ENCODE measurements around the gene KLF3. TPM values are rescaled to one million over a fixed set of nuclear protein-coding genes. Genes with fewer than 3 reads are reported as not detected.
"Not testable (repeated sequence)": the region's sequence is repeated elsewhere in the genome, so short reads cannot be mapped to it uniquely, and the experiment has no call there.

Gene KLF3
- total RNA-seq, 2 donors from 2014 or later: 91.7 to 95.2 TPM

DNA sequence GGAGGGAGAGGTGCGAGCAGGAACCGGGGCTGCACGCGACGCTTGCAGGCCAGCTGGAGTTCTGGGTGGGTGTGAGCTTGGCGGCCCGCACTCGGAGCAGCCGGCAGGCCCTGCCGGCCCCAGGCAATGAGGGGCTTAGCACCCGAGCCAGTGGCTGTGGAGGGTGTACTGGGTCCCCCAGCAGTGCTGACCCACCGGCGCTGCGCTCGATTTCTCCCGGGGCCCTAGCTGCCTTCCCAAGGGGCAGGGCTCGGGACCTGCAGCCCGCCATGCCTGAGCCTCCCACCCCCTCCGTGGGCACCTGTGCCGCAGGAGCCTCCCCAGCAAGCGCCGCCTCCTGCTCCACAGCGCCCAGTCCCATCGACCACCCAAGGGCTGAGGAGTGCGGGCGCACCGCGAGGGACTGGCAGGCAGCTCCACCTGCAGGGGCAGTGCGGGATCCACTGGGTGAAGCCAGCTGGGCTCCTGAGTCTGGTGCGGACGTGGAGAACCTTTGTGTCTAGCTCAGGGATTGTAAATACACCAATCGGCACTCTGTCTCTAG is 37.0 kb upstream of the KLF3 start:
- H3K4me1 Mint-ChIP-seq; ATAC-seq; H3K4me3 Mint-ChIP-seq; DNase-seq; H3K9me3 ChIP-seq (ENCODE audit: control insufficient read depth, low read length, poor library complexity, severe bottlenecking); H3K27ac Mint-ChIP-seq; H3K27me3 Mint-ChIP-seq; H3K36me3 Mint-ChIP-seq (ENCODE audit: low read depth): not testable (repeated sequence)

DNA sequence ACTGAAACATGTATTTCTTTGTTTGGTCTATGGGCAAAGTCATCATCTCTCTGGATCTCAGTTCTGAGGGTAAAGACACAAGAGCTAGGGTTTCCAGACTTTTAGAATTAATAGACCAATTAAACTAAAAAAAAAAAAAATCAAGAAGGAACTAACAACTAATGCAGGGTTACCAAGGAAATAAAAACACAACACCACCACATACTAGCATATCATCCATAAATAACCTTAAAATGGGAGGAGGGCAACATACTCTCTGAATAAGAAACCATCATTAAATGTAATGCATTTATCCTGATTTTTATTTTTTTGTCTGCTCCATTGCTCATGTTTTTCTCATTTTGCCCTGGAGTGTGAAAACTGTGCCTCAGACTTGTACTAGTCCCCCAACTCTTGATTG is 33.5 kb upstream of the KLF3 start:
- H3K36me3 Mint-ChIP-seq (ENCODE audit: low read depth): no peaks in the 10 kb centered on the region
- peaks cover 8% of the 10 kb centered on the region for H3K4me1 Mint-ChIP-seq
- H3K27me3 Mint-ChIP-seq: no peaks in the 10 kb centered on the region
- no peaks in the 10 kb centered on the region for H3K9me3 ChIP-seq (ENCODE audit: control insufficient read depth, low read length, poor library complexity, severe bottlenecking)
- H3K27ac Mint-ChIP-seq: no peak overlapping the region
- no peak for ATAC-seq
- DNase-seq: no peak
- no peak overlapping the region for H3K4me3 Mint-ChIP-seq

DNA sequence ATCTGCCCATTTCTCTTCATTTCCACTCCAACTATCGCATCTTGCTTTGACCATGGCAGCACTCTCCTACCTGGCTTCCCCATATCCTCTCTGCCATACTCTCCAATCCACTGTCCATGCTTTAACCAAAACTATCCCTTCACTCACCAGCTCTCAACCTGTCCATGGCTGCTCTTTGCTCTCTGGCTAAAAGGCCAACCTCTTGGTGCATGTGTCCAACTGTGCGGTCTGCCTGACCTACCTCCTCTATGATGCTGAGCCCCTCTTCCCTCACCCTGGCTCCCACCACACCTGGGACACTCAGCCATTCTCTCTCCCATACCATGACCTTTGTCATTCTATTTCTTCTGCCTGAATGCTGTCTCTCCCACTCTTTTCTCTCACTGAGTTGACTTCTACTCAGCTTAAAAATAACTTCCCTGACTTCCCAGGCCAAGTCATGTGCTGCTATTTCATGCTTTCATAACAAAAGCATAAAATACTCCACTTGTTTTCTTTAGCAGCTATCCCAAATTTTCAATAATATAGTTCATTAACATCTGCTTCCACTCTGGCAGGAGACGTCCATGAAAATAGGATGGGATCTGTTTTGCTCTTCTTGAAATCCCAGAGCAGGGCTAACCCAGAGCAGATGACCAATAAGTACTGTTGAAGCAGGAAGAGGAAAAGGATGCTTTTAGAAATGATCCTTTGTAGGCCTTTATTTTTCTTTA is 29.8 kb upstream of the KLF3 start:
- ATAC-seq (no peak), DNase-seq (no peak)
- no peak overlapping the region for H3K4me3 Mint-ChIP-seq
- H3K36me3 Mint-ChIP-seq (ENCODE audit: low read depth): no peaks in the 10 kb centered on the region
- H3K9me3 ChIP-seq (ENCODE audit: control insufficient read depth, low read length, poor library complexity, severe bottlenecking): no peaks in the 10 kb centered on the region
- peaks cover 7% of the 10 kb centered on the region for H3K4me1 Mint-ChIP-seq
- no peaks in the 10 kb centered on the region for H3K27me3 Mint-ChIP-seq
- H3K27ac Mint-ChIP-seq: no peak overlapping the region

DNA sequence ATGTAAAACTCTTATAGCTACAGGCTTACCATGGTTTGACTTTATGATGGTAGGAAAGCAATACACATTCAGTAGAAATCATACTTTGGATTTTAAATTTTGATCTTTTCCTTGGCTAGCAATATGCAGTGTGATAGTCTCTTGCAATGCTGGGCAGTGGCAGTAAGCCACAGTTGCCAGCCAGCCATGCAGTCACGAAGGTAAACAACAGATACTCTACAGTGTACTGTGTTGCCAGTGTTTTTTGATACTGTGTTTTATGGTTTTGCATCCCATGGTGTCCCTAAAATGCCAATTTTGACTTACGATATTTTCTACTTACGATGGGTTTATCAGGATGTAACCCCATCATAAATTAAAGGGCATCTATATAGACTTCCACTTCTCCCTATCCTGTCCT is 24.8 kb upstream of the KLF3 start:
- Mint-ChIP-seq H3K4me1 (peaks cover 2% of the 10 kb centered on the region), H3K36me3 (ENCODE audit: low read depth) (peaks cover 3% of the 10 kb centered on the region), H3K27me3 (no peaks in the 10 kb centered on the region), H3K4me3 (no peak overlapping the region), H3K27ac (no peak overlapping the region)
- H3K9me3 ChIP-seq (ENCODE audit: control insufficient read depth, low read length, poor library complexity, severe bottlenecking): no peaks in the 10 kb centered on the region
- ATAC-seq (no peak), DNase-seq (no peak)

DNA sequence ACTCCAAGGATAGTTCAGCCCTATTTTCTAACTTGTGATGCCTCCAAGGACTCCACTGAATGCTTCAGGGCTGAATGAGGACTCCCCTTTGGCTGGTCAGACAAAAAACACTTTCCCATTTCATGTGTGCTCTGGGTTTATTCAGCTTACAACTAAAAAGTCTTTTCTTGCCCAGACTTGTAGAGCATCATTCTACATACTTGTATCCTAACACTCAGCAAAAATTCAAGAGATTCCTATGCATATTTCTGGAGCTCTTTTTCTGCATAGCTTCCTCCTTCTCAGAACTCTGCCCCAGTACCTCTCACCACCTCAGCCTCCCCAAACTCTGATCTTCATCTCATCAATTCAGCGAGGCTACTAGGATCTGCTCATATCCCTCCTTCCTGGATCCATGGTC is 22.2 kb upstream of the KLF3 start:
- Mint-ChIP-seq H3K27me3 (no peaks in the 10 kb centered on the region), H3K4me1 (peaks cover 2% of the 10 kb centered on the region), H3K27ac (no peak overlapping the region), H3K36me3 (ENCODE audit: low read depth) (peaks cover 3% of the 10 kb centered on the region), H3K4me3 (no peak overlapping the region)
- H3K9me3 ChIP-seq (ENCODE audit: control insufficient read depth, low read length, poor library complexity, severe bottlenecking): no peaks in the 10 kb centered on the region
- ATAC-seq: no peak
- DNase-seq: no peak

DNA sequence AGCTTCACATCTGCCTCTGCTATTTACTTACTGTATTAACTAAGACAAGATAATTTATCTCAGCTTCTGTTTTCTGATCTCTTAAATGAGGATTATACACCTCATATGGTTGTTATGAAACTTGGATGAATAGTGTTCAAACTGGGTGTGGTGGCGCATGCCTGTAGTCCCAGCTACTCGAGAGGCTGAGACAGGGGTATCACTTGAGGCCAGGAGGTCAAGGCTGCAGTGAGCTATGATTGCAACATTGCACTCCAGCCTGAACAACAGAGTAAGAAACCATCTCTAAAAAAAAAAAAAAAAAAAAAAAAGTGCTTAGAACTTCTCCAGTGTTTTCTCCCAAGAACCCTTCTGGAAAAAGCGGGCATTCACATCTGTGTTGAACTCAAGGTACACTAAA is 19.8 kb upstream of the KLF3 start:
- no peak overlapping the region for H3K4me3 Mint-ChIP-seq
- peaks cover 11% of the 10 kb centered on the region for H3K4me1 Mint-ChIP-seq
- H3K36me3 Mint-ChIP-seq (ENCODE audit: low read depth): peaks cover 3% of the 10 kb centered on the region
- ATAC-seq (no peak), DNase-seq (no peak)
- no peak overlapping the region for H3K27ac Mint-ChIP-seq
- H3K27me3 Mint-ChIP-seq: no peaks in the 10 kb centered on the region
- H3K9me3 ChIP-seq (ENCODE audit: control insufficient read depth, low read length, poor library complexity, severe bottlenecking): no peaks in the 10 kb centered on the region

DNA sequence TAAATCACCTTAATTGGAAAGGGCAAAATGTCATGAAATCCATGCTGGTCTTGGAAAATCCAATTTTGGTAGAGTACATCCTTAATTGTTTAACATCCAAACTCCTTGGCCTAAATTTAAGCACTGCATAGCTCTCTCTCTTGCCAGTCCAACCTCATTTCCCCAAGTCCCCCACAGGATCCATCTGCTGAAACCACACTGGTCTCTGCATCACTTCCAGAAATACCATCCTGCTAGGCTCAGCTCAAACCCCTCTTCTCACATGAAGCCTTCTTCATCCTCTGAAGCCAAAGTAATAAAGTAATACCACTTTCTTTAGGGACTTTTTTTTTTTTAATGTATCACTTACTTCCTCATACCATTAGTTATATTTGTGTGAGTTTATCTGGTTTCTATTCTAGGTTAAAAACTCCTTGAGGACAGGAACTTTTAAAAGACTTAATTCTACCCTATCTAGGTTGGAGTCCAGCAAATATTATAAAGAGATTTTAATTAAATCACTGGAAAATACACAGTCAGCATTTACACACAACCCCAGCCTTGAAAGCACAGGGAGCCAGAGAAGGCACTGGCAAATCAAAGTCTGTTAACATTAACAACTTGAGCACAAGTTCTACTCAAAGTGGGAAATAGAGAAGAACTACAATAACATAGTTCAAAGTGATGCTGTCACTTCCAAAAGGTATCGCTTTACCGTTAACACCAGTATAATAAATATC is 16.7 kb upstream of the KLF3 start:
- DNase-seq (no peak), ATAC-seq (no peak)
- Mint-ChIP-seq H3K27me3 (no peaks in the 10 kb centered on the region), H3K27ac (no peak overlapping the region), H3K4me1 (peaks cover 17% of the 10 kb centered on the region), H3K4me3 (no peak overlapping the region), H3K36me3 (ENCODE audit: low read depth) (peaks cover 3% of the 10 kb centered on the region)
- H3K9me3 ChIP-seq (ENCODE audit: control insufficient read depth, low read length, poor library complexity, severe bottlenecking): no peaks in the 10 kb centered on the region

DNA sequence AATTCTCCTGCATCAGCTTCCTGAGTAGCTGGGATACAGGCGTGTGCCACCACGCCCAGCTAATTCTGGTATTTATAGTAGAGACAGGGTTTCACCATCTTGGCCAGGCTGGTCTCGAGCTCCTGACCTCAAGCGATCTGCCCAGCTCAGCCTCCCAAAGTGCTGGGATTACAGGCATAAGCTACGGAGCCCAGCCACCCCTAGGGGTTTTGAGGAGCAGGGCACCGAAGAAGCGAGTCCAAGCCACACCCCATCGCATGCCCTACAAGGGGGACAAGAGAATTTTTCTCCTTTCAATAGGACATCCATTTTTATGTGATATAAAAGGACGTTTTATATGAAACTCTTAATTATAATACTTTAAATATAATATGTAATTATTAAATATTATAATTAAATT is 13.9 kb upstream of the KLF3 start:
- no peaks in the 10 kb centered on the region for H3K36me3 Mint-ChIP-seq (ENCODE audit: low read depth)
- no peak overlapping the region for H3K27ac Mint-ChIP-seq
- H3K4me3 Mint-ChIP-seq: no peak overlapping the region
- no peak for ATAC-seq
- H3K4me1 Mint-ChIP-seq: peaks cover 34% of the 10 kb centered on the region
- H3K9me3 ChIP-seq (ENCODE audit: control insufficient read depth, low read length, poor library complexity, severe bottlenecking): no peaks in the 10 kb centered on the region
- DNase-seq: no peak
- no peaks in the 10 kb centered on the region for H3K27me3 Mint-ChIP-seq

DNA sequence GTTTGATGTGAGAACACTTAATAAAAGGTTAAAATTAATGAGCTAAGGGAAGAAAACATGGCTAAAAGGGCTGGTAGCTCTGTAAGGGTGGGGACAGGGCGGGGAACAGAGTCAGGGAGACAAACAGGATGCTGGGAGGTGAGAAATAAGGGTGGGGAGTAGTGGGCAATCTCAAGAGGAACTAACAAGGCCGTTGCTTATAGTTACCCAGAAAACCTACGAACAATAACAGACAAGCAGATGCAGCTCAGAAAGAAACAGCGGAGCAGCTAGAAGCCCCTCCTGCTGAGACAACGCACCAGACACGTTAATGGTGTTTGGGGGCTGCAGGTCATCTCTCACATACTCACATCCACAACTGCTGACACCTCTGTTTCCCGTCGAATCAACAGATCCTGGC is 9.7 kb upstream of the KLF3 start:
- peak; percentile 81 for ATAC-seq
- Mint-ChIP-seq H3K36me3 (ENCODE audit: low read depth) (no peaks in the 10 kb centered on the region), H3K4me1 (peaks cover 46% of the 10 kb centered on the region), H3K27me3 (no peaks in the 10 kb centered on the region), H3K4me3 (peak overlapping the region; percentile 89), H3K27ac (peak overlapping the region; percentile 98)
- no peaks in the 10 kb centered on the region for H3K9me3 ChIP-seq (ENCODE audit: control insufficient read depth, low read length, poor library complexity, severe bottlenecking)
- no peak for DNase-seq

DNA sequence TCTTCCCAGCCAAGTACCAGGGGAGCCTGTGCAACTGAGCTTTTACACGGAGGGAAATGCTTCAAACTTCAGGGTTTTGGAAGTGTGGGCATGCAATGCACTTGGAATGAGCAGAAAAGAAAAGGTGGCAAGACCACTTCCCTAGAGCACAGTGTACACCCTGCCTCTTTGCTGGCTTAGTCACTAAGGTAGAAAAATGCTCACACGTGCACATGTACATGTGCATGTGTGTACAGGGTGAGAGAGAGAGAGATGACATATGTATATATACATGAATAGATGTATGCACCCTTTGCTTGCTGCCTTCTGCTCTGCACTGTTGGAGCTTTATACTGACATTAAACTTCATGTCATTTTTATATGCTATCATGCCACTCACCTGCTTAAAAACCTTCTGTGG is 7.9 kb upstream of the KLF3 start:
- no peak for ATAC-seq
- peak overlapping the region; percentile 98 for H3K27ac Mint-ChIP-seq
- no peaks in the 10 kb centered on the region for H3K27me3 Mint-ChIP-seq

DNA sequence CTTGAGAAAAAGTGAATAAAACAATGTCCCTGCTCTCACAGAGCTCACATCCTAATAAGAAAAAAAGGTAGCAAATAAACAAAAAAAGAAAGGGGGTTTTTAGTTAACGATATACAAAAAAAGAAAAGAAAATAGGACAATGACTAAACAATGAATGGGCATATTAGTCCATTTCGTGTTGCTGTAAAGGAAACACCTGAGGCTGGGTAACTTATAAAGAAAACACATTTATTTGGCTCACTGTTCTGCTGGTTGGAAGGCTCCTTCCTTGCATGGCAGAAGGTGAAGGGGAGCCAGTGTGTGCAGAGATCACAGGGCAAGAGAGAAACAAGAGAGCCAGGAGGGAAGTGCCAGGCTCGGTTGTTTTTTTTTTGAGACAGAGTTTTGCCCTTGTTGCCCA is 4.7 kb upstream of the KLF3 start:
- Mint-ChIP-seq H3K4me1 (peaks cover 45% of the 10 kb centered on the region), H3K27me3 (no peaks in the 10 kb centered on the region), H3K4me3 (no peak overlapping the region), H3K36me3 (ENCODE audit: low read depth) (no peaks in the 10 kb centered on the region), H3K27ac (peak overlapping the region; percentile 21)
- no peak for ATAC-seq
- no peaks in the 10 kb centered on the region for H3K9me3 ChIP-seq (ENCODE audit: control insufficient read depth, low read length, poor library complexity, severe bottlenecking)
- DNase-seq: no peak

More for the DNA sequence above, 7.9 kb upstream of the KLF3 start:
- no peak for DNase-seq
- Mint-ChIP-seq H3K4me1 (peaks cover 55% of the 10 kb centered on the region), H3K36me3 (ENCODE audit: low read depth) (no peaks in the 10 kb centered on the region), H3K4me3 (peak overlapping the region; percentile 39)
- no peaks in the 10 kb centered on the region for H3K9me3 ChIP-seq (ENCODE audit: control insufficient read depth, low read length, poor library complexity, severe bottlenecking)

DNA sequence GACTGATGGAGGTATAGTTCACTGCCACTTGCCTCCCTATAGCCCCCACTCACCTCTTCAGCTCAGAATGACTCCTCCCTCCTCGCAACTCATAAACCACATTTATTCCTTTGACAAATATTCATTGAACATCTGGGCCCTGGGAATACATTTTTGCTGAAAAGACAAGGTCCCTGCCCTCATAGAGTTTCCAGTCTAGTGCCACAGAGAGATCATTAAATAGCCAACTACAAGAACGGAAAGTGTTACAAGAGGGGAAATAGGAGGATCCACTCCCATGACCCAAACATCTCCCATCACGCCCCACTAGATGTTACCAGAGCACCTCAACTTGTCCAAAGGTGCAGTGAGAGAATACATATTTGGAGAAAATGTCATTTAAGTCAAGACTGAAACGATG is 3.2 kb upstream of the KLF3 start:
- Mint-ChIP-seq H3K4me1 (peaks cover 38% of the 10 kb centered on the region), H3K36me3 (ENCODE audit: low read depth) (peaks cover 3% of the 10 kb centered on the region)
- ATAC-seq: no peak

DNA sequence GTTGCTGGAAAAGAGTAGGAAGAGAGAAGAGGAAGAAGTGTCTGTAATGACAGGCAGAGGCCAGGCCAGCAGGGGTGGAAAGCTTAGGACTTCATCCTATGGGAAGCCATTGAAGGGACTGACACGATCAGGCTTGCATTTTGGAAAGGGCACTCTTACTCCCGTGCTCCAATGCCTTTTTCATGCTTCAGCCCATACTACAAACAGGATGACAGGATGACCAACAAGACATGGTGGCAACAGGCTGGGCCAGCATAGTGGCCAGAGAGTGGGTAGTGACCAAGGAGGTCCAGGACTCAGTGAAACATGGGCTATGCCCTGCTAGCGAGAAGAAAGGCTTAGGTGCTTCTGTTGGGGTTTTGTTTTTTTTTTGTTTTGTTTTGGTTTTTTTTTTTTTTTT is 2.6 kb upstream of the KLF3 start:
- Mint-ChIP-seq H3K36me3 (ENCODE audit: low read depth) (peaks cover 3% of the 10 kb centered on the region), H3K4me3 (peak overlapping the region; percentile 19), H3K27ac (peak overlapping the region; percentile 6), H3K4me1 (peaks cover 35% of the 10 kb centered on the region), H3K27me3 (no peaks in the 10 kb centered on the region)
- no peak for DNase-seq
- H3K9me3 ChIP-seq (ENCODE audit: control insufficient read depth, low read length, poor library complexity, severe bottlenecking): no peaks in the 10 kb centered on the region
- no peak for ATAC-seq

More for the DNA sequence above, 3.2 kb upstream of the KLF3 start:
- H3K9me3 ChIP-seq (ENCODE audit: control insufficient read depth, low read length, poor library complexity, severe bottlenecking): no peaks in the 10 kb centered on the region
- H3K4me3 Mint-ChIP-seq: peak overlapping the region; percentile 19
- DNase-seq: no peak
- peak overlapping the region; percentile 6 for H3K27ac Mint-ChIP-seq
- H3K27me3 Mint-ChIP-seq: no peaks in the 10 kb centered on the region

Data from T-helper 17 cell (primary cell).